RKO (cell line): Measurements from ENCODE around the gene RRP15.

Experiments used
- DNase-seq: peaks from one replicate; pipeline ENCODE4 v3.0.0-alpha.2; 2016; ENCODE audit warnings: low spot score

The RRP15 gene

GRCh38 chr1:218341325-218341724 lies 56.2 kb downstream of the RRP15 start:
- no peak for DNase-seq

GRCh38 chr1:218342091-218342490 lies 57.0 kb downstream of the RRP15 start:
- no peak for DNase-seq

GRCh38 chr1:218344814-218345672 lies 60.0 kb downstream of the RRP15 start, which contains the start of gene TGFB2:
Gene TGFB2, plus strand, starts transcription at chr1:218345336. Its CDS starts 1,366 bp downstream, at chr1:218346702.
- no peak for DNase-seq

GRCh38 chr1:218345673-218346390 lies 60.7 kb downstream of the RRP15 start:
- no peak for DNase-seq

GRCh38 chr1:218346391-218347204 lies 61.5 kb downstream of the RRP15 start:
- no peak for DNase-seq

- no peak for DNase-seq
Observed at GRCh38 chr1:218347336-218347722, 62.2 kb downstream of the RRP15 start.

GRCh38 chr1:218347723-218348627 lies 62.9 kb downstream of the RRP15 start:
- no peak for DNase-seq

GRCh38 chr1:218348628-218349071 lies 63.6 kb downstream of the RRP15 start:
- no peak for DNase-seq

- no peak for DNase-seq
Observed at GRCh38 chr1:218349348-218350034, 64.4 kb downstream of the RRP15 start.

GRCh38 chr1:218350035-218350525 lies 65.0 kb downstream of the RRP15 start:
- no peak for DNase-seq

- no peak for DNase-seq
Observed at GRCh38 chr1:218350801-218351266, 65.7 kb downstream of the RRP15 start.

- no peak for DNase-seq
Observed at GRCh38 chr1:218351391-218352074, 66.4 kb downstream of the RRP15 start.

- no peak for DNase-seq
Observed at GRCh38 chr1:218352075-218352438, 67.0 kb downstream of the RRP15 start.

GRCh38 chr1:218353656-218354055 lies 68.6 kb downstream of the RRP15 start:
- DNase-seq: no peak

GRCh38 chr1:218355278-218355677 lies 70.2 kb downstream of the RRP15 start:
- no peak for DNase-seq

GRCh38 chr1:218357211-218357892 lies 72.3 kb downstream of the RRP15 start:
- DNase-seq: no peak

- DNase-seq: no peak
Observed at GRCh38 chr1:218357893-218358232, 72.8 kb downstream of the RRP15 start.

GRCh38 chr1:218361298-218362065 lies 76.4 kb downstream of the RRP15 start:
- DNase-seq: peak; percentile 32
